Measurements from ENCODE around the gene FAM32A.

Gene FAM32A

DNA sequence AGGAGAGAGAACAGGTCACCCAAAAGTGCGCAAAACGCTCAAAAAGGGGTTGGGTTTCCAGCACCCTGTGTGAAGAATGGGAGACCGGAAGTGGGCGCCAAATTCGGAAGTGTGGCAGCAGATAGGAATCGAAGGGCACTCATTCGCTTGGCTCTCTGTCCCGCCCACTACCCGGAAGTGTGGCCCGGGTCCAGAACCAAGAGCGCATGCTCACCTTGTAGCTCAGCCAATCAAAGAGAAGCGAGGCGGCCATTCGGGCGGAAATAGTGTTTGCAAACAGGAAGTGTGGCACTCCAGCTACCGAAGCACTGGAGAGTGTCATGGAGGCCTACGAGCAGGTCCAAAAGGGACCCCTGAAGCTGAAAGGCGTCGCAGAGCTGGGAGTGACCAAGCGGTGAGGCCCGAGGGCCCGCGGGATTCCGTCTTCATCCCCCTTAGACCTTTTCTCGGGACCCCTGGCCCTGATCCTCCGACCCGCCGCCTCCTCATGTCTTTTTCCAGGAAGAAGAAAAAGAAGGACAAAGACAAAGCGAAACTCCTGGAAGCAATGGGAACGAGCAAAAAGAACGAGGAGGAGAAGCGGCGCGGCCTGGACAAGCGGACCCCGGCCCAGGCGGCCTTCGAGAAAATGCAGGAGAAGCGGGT, at the start of gene FAM32A:
TSS of gene FAM32A (plus strand) at position 288 of the 645 bp plus-strand sequence. CDS start at position 321, 33 bp downstream.
- peak; percentile 98 for DNase-seq

DNA sequence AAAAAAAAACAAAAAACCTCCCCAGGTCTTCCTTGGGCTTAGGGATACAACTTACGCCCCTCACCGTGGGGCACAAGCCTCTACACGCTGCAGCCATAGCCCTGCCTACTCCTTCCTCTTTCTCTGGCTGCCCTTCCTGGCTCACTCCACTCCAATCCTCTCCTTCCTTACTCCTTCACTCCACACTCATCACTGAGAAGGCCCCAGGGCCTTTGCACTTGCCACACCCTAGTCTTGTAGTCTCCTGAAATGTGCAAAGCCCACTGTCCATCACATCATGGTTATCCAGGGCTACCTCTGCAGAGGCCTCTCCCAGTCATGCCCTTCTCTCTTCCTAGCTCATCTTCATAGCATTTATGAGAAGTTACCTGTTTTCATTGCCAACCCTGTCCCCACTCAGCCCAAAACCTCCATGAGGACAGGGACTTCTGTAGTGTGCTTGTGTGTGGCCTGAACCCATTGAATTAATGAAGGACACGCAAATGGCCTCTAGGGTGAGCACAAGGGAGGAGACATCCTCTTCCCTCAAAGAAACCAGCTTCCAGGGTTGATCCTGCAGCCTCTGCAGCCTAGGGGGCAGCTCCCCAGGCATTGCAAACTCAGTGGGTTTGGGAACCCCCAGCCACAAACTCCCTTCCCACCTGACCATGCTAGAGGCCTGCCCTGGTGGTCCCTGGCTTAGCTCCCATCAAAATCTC, 49.6 kb upstream of the FAM32A start:
- no peak for DNase-seq

DNA sequence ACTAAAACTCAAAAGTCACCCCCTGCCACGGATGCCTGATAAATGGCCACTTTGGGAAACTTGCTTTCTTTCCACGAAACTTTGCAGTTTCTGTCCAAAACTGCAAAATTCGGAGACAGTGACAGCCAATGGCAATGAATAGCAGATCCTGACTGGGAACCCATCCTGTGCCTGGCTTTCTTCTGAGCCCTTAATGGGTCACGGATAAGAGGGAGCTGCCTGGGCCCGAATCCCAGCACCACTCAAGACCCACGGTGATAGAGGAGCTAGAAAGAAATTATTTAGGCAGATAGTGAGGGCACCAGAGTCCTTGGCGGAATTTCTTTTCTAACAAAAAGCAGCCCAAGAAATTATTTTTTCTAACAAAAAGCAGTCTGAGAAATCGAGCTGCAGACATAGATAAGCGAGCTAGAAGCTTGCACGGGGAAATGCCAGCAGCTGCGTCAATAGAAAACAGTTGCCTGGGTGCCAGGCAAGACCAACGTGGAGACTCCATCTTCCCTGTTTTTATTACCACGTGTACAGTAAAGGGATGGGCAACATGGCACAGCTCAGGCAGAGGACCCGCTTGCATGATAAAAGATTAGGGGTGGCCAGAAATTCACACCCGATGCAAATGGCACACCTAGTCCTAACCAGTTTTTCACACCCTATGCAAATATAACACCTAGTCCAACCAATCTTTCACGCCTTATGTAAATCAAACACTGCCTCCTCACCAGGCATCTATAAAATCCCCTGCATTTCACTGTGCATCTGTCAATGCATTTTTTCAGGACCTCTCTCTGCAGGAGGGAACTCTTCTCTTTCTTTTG, 48.8 kb upstream of the FAM32A start:
- no peak for DNase-seq

GRCh38 chr19:16139752-16140151, 45.5 kb upstream of the FAM32A start:
- peak; percentile 90 for DNase-seq

GRCh38 chr19:16141043-16141442, 44.2 kb upstream of the FAM32A start:
- no peak for DNase-seq

- DNase-seq: no peak
Measured at GRCh38 chr19:16142032-16142580, 43.1 kb upstream of the FAM32A start.

GRCh38 chr19:16143399-16144215, 41.6 kb upstream of the FAM32A start, which contains the start of gene HSH2D:
TSS of gene HSH2D (plus strand) at chr19:16143685. CDS start at chr19:16148751, 5,066 bp downstream.
- peak; percentile 77 for DNase-seq

GRCh38 chr19:16144216-16144581, 41.0 kb upstream of the FAM32A start:
- no peak for DNase-seq

GRCh38 chr19:16146112-16146511, 39.1 kb upstream of the FAM32A start:
- DNase-seq: no peak

GRCh38 chr19:16148443-16149229, 36.6 kb upstream of the FAM32A start:
- DNase-seq: no peak

DNA sequence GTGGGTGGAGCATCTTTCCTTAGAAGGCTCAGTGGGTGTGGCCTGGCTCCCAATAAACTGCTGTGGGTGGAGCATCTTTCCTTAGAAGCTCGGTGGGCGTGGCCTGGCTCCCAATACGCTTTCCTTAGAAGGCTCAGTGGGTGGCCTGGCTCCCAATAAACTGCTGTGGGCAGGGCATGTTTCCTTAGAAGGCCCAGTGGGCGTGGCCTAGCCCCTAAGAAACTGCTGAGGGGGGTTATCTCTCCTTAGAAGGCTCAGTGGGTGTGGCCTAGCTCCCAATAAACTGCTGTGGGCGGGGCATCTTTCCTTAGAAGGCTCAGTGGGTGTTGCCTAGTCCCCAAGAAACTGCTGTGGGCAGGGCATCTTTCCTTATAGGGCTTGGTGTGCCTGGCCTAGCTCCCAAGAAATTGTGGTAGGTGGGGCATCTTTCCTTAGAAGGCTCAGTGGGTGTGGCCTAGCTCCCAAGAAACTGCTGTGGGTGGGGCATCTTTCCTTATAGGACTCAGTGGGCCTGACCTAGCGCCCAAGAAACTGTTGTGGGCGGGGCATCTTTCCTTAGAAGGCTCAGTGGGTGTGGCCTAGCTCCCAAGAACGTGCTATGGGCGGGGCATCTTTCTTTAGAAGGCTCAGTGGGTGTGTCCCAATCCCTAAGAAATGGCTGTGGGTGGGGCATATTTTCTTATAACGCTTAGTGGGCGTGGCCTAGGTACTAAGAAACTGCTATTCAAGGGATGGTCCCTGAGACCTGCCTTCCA, 31.5 kb upstream of the FAM32A start:
- peak; percentile 37 for DNase-seq

DNA sequence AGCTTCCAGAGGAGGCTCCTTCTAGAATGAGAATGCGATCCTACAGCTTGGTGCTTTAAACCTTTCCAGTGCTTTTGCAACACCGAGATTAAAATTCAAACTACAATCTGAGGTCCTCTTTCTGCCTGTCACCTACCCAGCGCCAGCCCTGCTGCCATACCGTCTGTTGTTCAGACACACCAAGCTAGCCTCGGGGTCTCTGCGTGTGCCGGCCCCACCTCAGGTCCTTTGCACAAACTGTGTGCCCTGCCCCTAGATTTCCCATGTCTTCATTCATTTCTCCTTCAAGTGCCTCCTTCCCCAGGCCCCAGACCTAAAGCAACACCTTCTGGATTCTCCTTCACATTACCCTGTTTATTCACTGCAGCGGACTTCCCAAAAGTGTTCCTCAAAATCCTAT, 30.7 kb upstream of the FAM32A start:
- DNase-seq: no peak

DNA sequence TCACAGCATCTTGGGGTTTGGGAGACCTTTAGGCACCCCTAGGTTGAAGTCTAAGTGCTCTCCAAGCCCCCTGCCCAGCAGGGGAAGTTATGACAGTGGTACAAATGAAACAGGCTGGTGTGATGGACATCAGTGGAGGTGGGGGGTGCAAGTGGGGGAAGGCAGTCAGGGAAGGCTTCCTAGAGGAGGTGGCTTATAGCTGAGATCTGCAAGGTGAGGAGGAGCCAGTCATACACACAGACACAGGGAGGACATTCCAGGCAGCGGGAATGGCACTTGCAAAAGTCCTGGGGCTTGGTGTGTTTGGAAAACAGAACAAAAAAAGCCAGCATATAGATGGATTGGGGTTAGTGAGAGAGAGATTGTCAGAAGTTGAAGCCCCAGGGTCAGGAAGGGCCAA, 30.1 kb upstream of the FAM32A start:
- DNase-seq: no peak

DNA sequence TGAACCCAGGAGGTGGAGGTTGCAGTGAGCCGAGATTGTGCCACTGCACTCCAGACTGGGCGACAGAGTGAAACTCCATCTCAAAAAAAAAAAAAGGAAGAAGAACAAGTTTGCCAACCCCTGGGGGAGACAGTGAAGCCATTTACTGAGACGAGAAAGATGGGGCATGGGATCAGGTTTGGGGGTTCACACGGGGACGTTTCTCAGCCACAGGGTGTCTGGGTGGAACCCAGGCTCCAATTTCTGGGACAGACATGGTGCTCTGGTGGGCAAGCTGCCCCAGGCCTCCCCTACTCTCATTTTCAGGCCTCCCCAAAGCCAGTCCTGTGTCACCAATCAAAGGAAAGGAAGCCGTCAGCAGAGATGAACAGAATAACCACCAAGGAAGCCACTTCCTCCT, 28.3 kb upstream of the FAM32A start:
- DNase-seq: no peak

- DNase-seq: no peak
Measured at GRCh38 chr19:16157601-16158000, 27.6 kb upstream of the FAM32A start.

DNA sequence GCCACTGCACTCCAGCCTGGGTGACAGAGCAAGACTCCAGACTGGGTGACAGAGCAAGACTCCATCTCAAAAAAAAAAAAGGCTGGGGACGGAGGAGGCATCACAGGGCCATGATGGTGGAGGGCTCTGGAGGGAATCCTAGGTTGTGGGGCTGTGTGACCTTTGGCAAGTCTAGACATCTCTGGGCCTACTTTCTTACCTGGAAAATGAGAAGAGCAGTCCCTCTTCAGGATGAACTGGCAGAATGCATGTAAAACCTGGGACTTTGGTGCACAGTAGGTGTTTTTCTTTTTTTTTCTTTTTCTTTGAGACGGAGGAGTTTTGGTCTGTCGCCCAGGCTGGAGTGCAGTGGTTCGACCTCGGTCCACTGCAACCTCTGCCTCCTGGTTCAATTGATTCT, 25.6 kb upstream of the FAM32A start:
- no peak for DNase-seq

GRCh38 chr19:16160445-16160942, 24.7 kb upstream of the FAM32A start:
- no peak for DNase-seq

- DNase-seq: no peak
Measured at GRCh38 chr19:16160943-16161560, 24.2 kb upstream of the FAM32A start.

DNA sequence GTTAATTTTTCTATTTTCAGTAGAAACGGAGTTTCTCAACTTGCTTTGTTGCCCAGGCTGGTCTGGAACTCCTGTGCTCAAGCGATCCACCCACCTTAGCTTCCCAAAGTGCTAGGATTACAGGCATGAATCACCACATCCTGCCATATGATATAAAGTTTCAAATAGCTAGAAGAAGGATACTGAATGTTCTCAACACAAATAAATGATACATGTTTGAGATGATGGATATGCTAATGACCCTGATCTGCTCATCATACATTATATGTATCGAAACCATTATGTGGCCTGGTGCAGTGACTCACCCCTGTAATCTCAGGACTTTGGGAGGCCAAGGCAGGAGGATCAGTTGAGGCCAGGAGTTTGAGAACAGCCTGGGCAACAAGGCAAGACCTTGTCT, 23.4 kb upstream of the FAM32A start:
- no peak for DNase-seq

GRCh38 chr19:16164222-16164890, 20.9 kb upstream of the FAM32A start:
- no peak for DNase-seq

Measured in GDM1 (cell line).